ENCODE measurements around the gene NTF3. TPM values are rescaled to one million over a fixed set of nuclear protein-coding genes. Genes with fewer than 3 reads are reported as not detected.

NTF3 gene
- total and polyA plus RNA-seq, 2 donors (not counting 1 experiment from before 2014, with no cell fraction given): 5.9 to 12.5 TPM

- Histone ChIP-seq H3K36me3 (ENCODE audit: control insufficient read depth, insufficient read depth, low read length) (no peaks in the 10 kb centered on the region), H2AFZ (ENCODE audit: low read length) (no peak overlapping the region), H3K9me3 (ENCODE audit: control insufficient read depth, insufficient read depth, low read depth, low read length) (no peaks in the 10 kb centered on the region), H3K27me3 (ENCODE audit: control insufficient read depth, insufficient read depth, low read length) (no peaks in the 10 kb centered on the region), H3K79me2 (ENCODE audit: control insufficient read depth, insufficient read depth, low read length) (no peaks in the 10 kb centered on the region), H3K27ac (ENCODE audit: insufficient read depth, low read length) (no peak overlapping the region), H3K9ac (ENCODE audit: insufficient read depth, low read length) (no peak overlapping the region), H3K4me1 (ENCODE audit: control insufficient read depth, extremely low read depth, insufficient read depth, low read length) (no peaks in the 10 kb centered on the region), H3K4me3 (replicated peaks in 1 of 4; ENCODE audit: control extremely low read depth in 1 of 4, insufficient read depth in 1 of 4, low read depth in 3 of 4, low read length in 4 of 4) (no peak overlapping the region), H4K20me1 (ENCODE audit: control insufficient read depth, extremely low read depth, insufficient read depth, low read length) (no peaks in the 10 kb centered on the region), H3K4me2 (ENCODE audit: extremely low read depth, insufficient read depth, low read length) (no peak overlapping the region)
- TF ChIP-seq EZH2 (IDR thresholded peaks at IDR 0.05; ENCODE audit: low read length, missing control alignments): no peak
- TF ChIP-seq CTCF (conservative IDR thresholded peaks at IDR 0.05 in 1 of 2, IDR thresholded peaks at IDR 0.05 in 1 of 2; ENCODE audit: low read depth in 1 of 2, low read length in 2 of 2): no peak
- no peak for DNase-seq (ENCODE audit: low read depth in 2 of 2)
Observed at GRCh38 chr12:5523396-5524115, 91.6 kb downstream of the NTF3 start.

- Histone ChIP-seq H3K9ac (ENCODE audit: insufficient read depth, low read length) (no peak overlapping the region), H3K79me2 (ENCODE audit: control insufficient read depth, insufficient read depth, low read length) (no peaks in the 10 kb centered on the region), H3K4me3 (replicated peaks in 1 of 4; ENCODE audit: control extremely low read depth in 1 of 4, insufficient read depth in 1 of 4, low read depth in 3 of 4, low read length in 4 of 4) (no peak overlapping the region), H4K20me1 (ENCODE audit: control insufficient read depth, extremely low read depth, insufficient read depth, low read length) (no peaks in the 10 kb centered on the region), H3K27me3 (ENCODE audit: control insufficient read depth, insufficient read depth, low read length) (no peaks in the 10 kb centered on the region), H3K4me2 (ENCODE audit: extremely low read depth, insufficient read depth, low read length) (no peak overlapping the region), H3K27ac (ENCODE audit: insufficient read depth, low read length) (no peak overlapping the region), H3K4me1 (ENCODE audit: control insufficient read depth, extremely low read depth, insufficient read depth, low read length) (no peaks in the 10 kb centered on the region), H2AFZ (ENCODE audit: low read length) (no peak overlapping the region), H3K36me3 (ENCODE audit: control insufficient read depth, insufficient read depth, low read length) (no peaks in the 10 kb centered on the region), H3K9me3 (ENCODE audit: control insufficient read depth, insufficient read depth, low read depth, low read length) (no peaks in the 10 kb centered on the region)
- DNase-seq (ENCODE audit: low read depth in 2 of 2): no peak
- TF ChIP-seq CTCF (conservative IDR thresholded peaks at IDR 0.05 in 1 of 2, IDR thresholded peaks at IDR 0.05 in 1 of 2; ENCODE audit: low read depth in 1 of 2, low read length in 2 of 2) (no peak), EZH2 (IDR thresholded peaks at IDR 0.05; ENCODE audit: low read length, missing control alignments) (no peak)
Observed at GRCh38 chr12:5524116-5524768, 92.3 kb downstream of the NTF3 start.

GRCh38 chr12:5524769-5525436 is 93.0 kb downstream of the NTF3 start:
- Histone ChIP-seq H3K79me2 (ENCODE audit: control insufficient read depth, insufficient read depth, low read length) (no peaks in the 10 kb centered on the region), H4K20me1 (ENCODE audit: control insufficient read depth, extremely low read depth, insufficient read depth, low read length) (no peaks in the 10 kb centered on the region), H3K4me1 (ENCODE audit: control insufficient read depth, extremely low read depth, insufficient read depth, low read length) (no peaks in the 10 kb centered on the region), H3K9me3 (ENCODE audit: control insufficient read depth, insufficient read depth, low read depth, low read length) (no peaks in the 10 kb centered on the region), H3K36me3 (ENCODE audit: control insufficient read depth, insufficient read depth, low read length) (no peaks in the 10 kb centered on the region), H3K4me2 (ENCODE audit: extremely low read depth, insufficient read depth, low read length) (no peak overlapping the region), H3K27ac (ENCODE audit: insufficient read depth, low read length) (no peak overlapping the region), H3K27me3 (ENCODE audit: control insufficient read depth, insufficient read depth, low read length) (no peaks in the 10 kb centered on the region), H2AFZ (ENCODE audit: low read length) (no peak overlapping the region), H3K4me3 (replicated peaks in 1 of 4; ENCODE audit: control extremely low read depth in 1 of 4, insufficient read depth in 1 of 4, low read depth in 3 of 4, low read length in 4 of 4) (no peak overlapping the region), H3K9ac (ENCODE audit: insufficient read depth, low read length) (no peak overlapping the region)
- no peak for DNase-seq (ENCODE audit: low read depth in 2 of 2)
- no peak for TF ChIP-seq CTCF (conservative IDR thresholded peaks at IDR 0.05 in 1 of 2, IDR thresholded peaks at IDR 0.05 in 1 of 2; ENCODE audit: low read depth in 1 of 2, low read length in 2 of 2)
- no peak for TF ChIP-seq EZH2 (IDR thresholded peaks at IDR 0.05; ENCODE audit: low read length, missing control alignments)
